CD4-positive, alpha-beta T cell treated with Interleukin-15 for 1 hour (primary cell): Measurements from ENCODE around the gene HIGD2B.
"Not testable (repeated sequence)": the region's sequence is repeated elsewhere in the genome, so short reads cannot be mapped to it uniquely, and the experiment has no call there.

Experiments used
- DNase-seq: peaks from one replicate; pipeline ENCODE4 v3.0.0-alpha.2; 2020

Gene HIGD2B, protein sequence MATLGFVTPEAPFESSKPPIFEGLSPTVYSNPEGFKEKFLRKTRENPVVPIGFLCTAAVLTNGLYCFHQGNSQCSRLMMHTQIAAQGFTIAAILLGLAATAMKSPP

DNA sequence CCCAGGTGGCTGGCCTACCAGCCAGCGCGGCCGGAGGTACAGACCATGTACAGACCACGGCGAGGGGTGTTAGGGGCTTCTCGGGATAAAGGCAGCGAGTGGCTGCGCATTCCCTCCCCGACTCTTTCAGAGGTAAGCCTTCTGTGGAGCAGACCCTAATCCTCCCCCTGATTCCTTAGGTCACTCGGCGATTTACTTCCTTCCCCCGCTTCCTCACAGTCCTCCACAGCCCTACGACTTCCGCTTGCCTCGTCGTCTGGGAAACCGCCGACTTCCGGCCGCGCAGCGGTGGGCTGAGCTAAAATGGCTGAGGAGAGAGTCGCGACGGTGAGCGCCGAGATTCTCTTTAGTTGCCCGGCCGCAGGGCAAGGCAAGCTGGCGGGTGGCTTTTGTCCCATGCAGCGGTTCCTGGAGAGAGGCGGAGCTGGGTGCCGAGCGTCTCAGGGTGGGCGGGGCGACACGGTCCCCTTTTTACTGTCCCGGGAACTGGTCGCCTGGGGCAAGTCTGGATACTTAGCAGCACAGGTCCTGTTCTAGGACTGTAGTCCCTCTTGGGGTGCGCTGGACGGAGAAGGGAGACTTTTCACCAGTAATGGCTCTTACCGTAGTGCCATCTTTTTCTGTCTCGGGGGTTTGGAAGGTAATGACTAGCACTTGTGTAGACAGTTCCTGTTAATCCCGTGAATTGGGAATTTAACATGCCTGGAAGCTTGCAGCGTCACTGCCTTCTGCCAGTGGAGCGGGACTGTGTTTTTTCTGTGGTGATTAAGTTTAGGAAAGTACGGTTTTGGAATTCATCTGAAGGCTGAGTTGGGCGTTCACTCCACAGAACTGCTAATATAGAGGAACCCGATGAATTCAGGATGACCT, at the start of gene HIGD2B, which contains the start of gene BBS4:
HIGD2B (minus strand) TSS at position 258 of the 870 bp plus-strand sequence. CDS start 9,808 bp downstream, outside the sequence.
BBS4 (plus strand) TSS at position 283 of the 870 bp plus-strand sequence; CDS start at position 304, 21 bp downstream.
- peak; percentile 86 for DNase-seq

DNA sequence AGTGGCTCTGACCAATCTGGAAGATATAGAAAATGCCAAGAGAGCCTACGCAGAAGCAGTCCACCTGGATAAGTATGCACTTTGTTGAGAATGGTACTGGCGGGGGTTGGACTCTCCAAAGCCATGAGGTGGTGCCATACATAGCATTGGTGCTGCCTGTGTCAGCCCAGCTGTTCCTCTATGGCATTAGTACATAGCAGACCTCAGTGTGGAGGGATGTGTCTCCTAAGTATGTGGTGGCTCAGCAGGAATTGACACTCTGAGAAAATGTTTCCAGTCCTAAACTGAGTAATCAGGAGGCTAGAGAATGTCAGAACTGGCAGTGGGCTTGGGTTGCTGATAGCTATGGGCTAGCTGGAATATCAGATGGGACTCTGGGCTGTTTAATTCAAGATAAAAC, 49.1 kb upstream of the HIGD2B start:
- DNase-seq, result no peak

DNA sequence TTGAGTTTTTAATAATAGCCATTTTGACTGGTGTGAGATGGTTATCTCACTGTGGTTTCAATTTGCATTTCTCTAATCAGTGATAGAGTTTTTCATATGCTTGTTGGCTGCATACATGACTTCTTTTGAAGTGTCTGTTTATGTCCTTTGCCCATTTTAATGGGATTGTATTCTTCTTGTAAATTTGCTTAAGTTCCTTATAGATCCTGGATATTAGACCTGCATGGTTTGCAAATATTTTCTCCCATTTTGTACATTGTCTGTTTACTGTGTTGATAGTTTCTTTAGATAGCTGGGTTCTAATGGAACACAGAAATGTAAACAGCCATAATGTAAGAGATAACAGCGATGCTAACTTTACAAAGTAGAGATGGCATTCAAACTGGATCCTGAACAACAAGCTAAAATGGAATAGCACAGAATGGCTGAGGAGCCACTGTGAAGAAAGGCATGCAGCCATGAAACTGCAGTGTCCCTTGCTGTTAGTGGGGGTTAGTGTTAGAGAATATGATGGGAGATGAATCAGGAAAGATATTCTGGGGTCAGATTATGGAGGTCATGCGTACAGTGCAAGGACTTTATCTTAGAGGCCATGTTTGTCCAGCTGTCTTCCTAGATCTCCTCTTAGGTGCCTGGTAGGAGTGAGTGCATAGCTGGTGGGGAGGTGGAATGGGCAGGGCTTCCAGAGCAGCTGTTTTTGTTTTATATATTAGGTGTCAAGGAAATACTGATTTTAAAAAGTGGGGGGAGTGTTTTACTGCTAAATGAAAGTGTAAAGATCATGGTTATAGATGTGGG, 48.2 kb upstream of the HIGD2B start:
- no peak for DNase-seq

DNA sequence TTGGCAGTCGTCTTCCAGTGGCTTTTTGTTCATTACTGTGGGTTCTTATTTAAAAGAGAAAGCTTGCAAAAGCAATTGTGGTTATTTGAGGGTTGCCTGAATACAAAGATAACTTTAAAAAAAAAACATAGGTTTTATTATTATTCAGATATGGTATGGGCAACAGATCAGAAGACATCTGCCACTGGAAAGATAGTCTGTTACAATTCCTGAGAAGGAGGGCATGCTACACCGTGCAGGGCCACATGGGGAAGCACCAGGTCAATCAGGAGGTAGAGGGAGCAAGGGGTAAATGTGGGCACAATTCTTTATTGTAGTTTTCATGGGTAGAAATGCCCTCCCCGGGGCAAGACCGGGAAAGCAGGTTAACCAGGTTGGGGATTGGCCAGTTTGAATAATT, 46.5 kb upstream of the HIGD2B start:
- no peak for DNase-seq

DNA sequence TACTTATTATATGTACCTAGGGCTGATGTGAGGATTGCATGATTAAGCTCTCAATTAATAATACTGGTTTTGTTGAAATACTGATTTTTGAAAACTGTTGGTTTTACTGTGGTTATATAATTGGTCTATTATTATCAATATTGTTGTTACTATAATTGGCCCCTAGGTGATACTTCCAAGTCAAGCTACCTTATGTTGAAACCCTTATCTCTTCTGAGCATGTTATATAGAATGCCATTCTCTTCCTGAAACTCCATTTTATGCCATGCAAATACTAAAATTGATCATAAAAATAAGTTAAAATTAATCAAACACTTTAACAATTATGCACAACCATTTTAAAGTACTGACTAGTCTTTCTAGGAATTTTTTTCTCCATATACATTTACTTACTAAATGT, 46.1 kb upstream of the HIGD2B start:
- no peak for DNase-seq

DNA sequence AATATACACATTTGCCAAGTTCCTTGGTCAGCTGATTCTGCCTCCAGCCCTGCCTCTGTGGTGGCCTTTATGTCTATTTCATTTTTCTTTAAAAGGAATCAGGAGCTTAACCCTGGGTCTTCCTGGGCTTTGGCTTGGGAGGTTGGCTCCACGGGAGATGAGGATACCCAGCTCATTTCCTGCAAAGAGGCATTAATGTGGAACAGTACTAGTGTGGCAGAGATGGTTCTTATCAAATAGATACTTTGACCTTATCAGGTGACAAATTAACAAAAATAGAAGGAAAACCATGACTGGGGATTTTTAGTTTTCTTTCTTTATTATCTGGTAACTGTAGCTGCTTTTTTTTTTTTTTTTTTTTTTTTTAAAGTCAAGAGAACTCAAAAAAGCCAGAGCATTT, 42.8 kb upstream of the HIGD2B start:
- DNase-seq, result no peak

GRCh38 chr15:72728249-72728648, 42.3 kb upstream of the HIGD2B start:
- DNase-seq, result not testable (repeated sequence)

DNA sequence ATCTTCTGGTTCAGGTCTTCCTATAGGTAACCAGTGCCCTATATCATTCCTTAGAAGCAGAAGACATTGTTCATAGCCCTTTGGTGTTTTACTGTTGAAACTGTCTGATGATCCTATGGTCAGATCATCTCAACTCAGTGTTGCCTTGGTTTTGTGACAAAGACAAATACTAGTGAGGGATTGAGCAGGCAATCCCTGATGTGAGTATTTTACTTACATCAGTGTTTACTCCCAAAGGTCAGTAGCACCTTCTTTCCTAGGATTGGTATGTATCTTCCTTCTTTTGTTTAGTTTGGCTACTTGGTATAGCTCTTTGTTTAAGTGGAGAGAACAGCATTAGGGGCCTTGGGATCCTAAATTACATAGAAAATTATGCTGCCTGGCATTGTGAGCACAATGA, 41.2 kb upstream of the HIGD2B start:
- DNase-seq, result no peak

- DNase-seq, result not testable (repeated sequence)
These were observed 39.9 kb upstream of the HIGD2B start for GRCh38 chr15:72725851-72726250.

DNA sequence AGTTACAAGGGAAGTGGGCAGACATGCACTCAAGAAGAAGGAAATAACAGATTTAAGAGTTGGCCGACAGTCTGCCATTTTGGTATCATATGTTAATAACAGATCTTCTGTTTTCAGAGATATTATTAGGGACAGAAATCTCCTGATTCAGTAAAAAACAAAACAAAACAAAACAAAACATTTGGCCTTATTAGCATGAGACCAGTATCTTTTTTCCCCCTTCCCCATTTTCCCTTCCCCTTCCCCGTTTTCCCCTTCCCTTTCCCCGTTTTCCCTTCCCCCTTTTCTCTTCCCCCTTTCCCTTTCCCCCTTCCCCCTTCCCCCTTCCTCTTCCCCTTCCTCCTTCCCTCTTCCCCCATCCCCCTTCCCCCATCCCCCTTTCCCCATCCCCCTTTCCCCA, 39.5 kb upstream of the HIGD2B start:
- DNase-seq, result no peak

GRCh38 chr15:72724028-72724427, 38.0 kb upstream of the HIGD2B start:
- no peak for DNase-seq

DNA sequence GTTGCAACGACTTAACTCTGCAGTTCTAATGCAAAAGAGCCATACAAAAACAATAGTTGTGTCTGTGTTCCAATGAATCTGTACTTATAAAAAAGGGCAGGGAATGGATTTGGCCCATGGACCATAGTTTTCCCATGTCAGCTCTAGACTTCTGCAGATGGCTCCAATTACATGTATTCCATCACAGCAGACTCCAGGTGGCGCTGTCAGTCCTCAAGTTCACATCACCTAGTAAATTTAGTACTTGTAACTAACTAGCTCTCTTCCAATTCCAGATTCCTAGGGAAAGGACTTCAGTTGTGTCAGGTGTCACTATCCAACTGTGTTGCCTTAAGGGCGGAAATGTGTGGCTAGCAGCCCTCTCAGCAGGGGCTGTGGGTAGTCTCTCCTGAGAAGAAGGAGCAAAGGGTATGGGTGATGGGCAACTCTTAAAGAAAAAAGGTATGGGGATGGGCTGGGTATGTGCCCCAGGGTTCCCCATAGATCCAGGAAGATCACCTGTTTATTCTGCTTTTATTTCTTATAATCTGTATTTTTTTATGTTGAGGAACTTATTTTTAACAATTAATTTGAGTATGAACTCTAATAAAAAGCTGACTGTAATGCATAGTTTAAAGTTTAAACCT, 36.2 kb upstream of the HIGD2B start:
- DNase-seq, result peak; percentile 61

GRCh38 chr15:72708551-72709303, 22.7 kb upstream of the HIGD2B start:
- DNase-seq, result not testable (repeated sequence)

- DNase-seq, result no peak
These were observed 20.3 kb upstream of the HIGD2B start for GRCh38 chr15:72706266-72706665.

DNA sequence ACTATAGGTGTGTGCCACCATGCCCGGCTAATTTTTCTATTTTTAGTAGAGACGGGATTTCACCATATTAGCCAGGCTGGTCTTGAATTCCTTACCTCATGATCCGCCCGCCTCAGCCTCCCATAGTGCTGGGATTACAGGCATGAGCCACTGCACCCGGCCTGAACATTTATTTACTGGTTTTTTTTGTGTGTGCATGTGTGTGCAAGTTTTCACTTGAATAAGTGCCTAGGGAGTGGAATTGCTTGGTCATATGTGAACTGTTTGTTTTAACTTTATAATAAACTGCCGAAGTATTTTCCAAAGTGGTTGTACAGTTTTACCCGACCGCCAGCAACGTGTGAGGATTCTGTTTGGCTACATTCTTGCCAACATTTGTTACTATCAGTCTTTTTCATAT, 14.1 kb upstream of the HIGD2B start:
- DNase-seq, result no peak

- no peak for DNase-seq
These were observed 13.0 kb upstream of the HIGD2B start for GRCh38 chr15:72698938-72699337.

DNA sequence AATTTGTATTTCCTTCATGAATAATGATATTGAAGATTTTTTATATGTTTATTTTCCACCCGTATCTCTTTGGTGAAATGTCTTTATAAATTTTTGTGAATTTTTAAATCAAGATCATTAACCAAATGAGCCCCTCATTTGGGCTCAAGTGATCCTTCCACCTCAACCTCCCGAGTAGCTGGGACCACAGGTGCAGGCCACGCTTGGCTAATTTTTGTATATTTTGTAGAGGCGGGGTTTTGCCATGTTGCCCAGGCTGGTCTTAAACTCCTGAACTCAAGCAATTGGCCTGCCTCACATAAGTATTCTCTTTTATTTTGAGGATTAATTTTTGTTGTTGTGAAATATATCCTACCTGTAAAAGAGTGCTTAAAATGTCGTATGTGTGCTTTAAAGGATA, 5.0 kb upstream of the HIGD2B start:
- no peak for DNase-seq

- no peak for DNase-seq
These were observed 2.7 kb upstream of the HIGD2B start for GRCh38 chr15:72688697-72689096.

DNA sequence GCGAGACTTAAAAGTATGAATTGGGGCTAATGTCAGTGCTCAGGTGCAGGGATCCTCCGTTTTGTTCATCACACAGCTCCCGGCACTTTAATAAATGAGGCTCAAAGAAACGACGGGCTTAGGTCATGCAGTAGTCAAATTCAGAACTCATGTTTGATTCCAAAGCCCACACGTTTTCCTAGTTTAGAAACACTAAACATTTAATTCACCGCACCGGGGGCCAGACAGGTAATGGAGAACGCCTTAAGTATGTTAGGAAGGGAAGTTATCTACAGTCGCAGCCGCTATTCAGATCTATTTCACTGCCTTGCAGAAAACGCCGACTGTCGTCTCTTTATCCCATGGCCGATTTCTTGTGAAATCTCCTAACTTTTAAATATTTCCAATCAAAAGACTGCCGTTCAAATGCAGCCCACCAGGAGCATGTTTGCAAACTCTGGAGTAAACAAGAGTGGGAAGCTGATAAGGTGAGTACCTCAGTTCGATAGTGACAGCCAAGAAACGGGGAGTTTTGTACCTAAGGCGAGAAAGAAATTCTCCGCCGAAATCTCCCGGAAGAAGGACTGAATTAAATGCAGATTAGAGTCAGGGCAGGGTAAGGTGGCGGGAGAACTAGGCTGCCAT, 569 bp downstream of the HIGD2B start:
- DNase-seq, result no peak

DNA sequence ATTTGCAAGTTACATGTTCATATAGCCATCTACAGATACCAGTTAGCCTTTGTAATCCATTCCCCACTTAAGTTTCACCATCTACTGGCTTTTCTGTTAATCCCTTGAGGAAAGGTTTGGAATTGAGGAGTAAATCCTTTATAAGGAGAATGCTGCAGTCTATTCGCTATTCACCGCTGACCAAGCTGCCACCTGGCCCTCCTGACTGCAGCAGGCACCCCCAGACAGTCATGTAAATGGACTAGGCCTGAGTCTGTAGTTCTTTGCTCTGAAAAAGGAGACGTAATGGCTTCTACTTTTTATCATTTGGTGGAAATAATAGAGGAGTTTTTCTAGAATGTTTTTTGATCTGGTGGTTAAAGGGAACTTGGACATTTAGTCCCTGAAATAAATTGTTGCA, 3.2 kb downstream of the HIGD2B start:
- DNase-seq, result no peak

DNA sequence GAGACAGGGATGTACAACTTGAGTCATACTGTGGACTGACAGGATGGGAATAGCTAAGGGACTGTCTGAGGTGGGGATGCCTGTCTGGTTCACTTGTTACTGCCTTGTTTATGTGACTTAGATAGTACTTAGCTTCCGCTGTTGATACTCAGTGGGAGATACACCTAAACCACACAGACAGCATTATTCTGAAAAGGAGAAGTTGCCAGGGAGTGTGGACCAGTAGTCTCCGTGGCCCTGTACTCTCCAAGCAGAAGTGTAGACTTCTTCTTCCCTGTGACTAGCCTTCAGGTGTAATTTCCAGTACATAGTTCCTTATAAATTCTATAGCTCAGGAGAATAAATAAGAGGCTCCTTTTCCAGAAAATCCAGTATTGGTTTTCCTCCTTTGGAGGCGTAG, 5.1 kb downstream of the HIGD2B start:
- no peak for DNase-seq

- no peak for DNase-seq
These were observed 9.1 kb downstream of the HIGD2B start for GRCh38 chr15:72676838-72677237.
